Glutamatergic neuron (in vitro differentiated cells): ENCODE results near the gene VPS52. TPM values are rescaled to one million over a fixed set of nuclear protein-coding genes. Genes with fewer than 3 reads are reported as not detected.

Experiments
- DNase-seq: peaks from one replicate; pipeline ENCODE4 v3.0.0; 2022
- H3K27ac Mint-ChIP-seq: one replicate; pipeline ENCODE4 v1.8.0; 2020; ENCODE audit warnings: mild to moderate bottlenecking, mixed read lengths, inconsistent platforms; ENCODE audit not compliant: unreplicated experiment
- H3K27me3 Mint-ChIP-seq: one replicate; pipeline ENCODE4 v1.8.0; 2020; ENCODE audit warnings: mild to moderate bottlenecking, moderate library complexity, mixed read lengths, inconsistent platforms; ENCODE audit not compliant: unreplicated experiment
- H3K36me3 Mint-ChIP-seq: one replicate; pipeline ENCODE4 v1.8.0; 2020; ENCODE audit warnings: mild to moderate bottlenecking, mixed read lengths, inconsistent platforms; ENCODE audit not compliant: unreplicated experiment
- H3K4me1 Mint-ChIP-seq: one replicate; pipeline ENCODE4 v1.8.0; 2020; ENCODE audit warnings: mild to moderate bottlenecking, low read depth, mixed read lengths, inconsistent platforms; ENCODE audit not compliant: unreplicated experiment
- H3K4me3 Mint-ChIP-seq: one replicate; pipeline ENCODE4 v1.8.0; 2020; ENCODE audit warnings: mild to moderate bottlenecking, mixed read lengths, inconsistent platforms; ENCODE audit not compliant: unreplicated experiment
- H3K9me3 Mint-ChIP-seq: one replicate; pipeline ENCODE4 v1.8.0; 2020; ENCODE audit warnings: mild to moderate bottlenecking, moderate library complexity, mixed read lengths, inconsistent platforms; ENCODE audit not compliant: unreplicated experiment
- CTCF ChIP-seq: fragments of 200-600 bp; sonication (generic); IDR thresholded peaks from one replicate; pipeline ENCODE4 v1.5.0; 2021; ENCODE audit not compliant: partially characterized antibody, unreplicated experiment
- long read RNA-seq: library from polyadenylated mRNA; unstranded; transcript quantifications from one replicate; pipeline ENCODE4 v2.0.0, GENCODE V29; 2020; ENCODE audit not compliant: unreplicated experiment
- total RNA-seq: library from RNA; stranded (reverse); fragmentation: NEBNext Ultra II Directional; extraction: Animal tissue kit (Norgen Biotek cat#: 25700); gene quantifications from one replicate; pipeline ENCODE4 v1.2.1, GENCODE V29; 2021; ENCODE audit not compliant: unreplicated experiment

Gene VPS52
- total RNA-seq, result 50.9 TPM
- long read RNA-seq, partial matches to known transcripts, result 3 of 10 reads
- long read RNA-seq, other reads (novel, unspliced or antisense), result 4 of 10 reads

- Mint-ChIP-seq H3K9me3 (peaks cover 4% of the 10 kb centered on the region), H3K4me1 (peaks cover 26% of the 10 kb centered on the region), H3K27me3 (peaks cover 11% of the 10 kb centered on the region), H3K36me3 (no peaks in the 10 kb centered on the region), H3K4me3 (peak within 1 kb of the TSS; percentile 98), H3K27ac (peak within 1 kb of the TSS; percentile 100)
- peak; percentile 88 for DNase-seq
- no peak for TF ChIP-seq CTCF
Observed at GRCh38 chr6:33271468-33272274, at the start of gene VPS52, which contains the start of gene RPS18. Gene VPS52 (minus strand): TSS chr6:33271876. CDS start chr6:33271675, 201 bp downstream. Gene RPS18 (plus strand): TSS chr6:33272075. CDS start chr6:33272120, 45 bp downstream.

GRCh38 chr6:33321227-33321626, 49.6 kb upstream of the VPS52 start:
- DNase-seq, result no peak
- Mint-ChIP-seq H3K4me1 (peaks cover 22% of the 10 kb centered on the region), H3K9me3 (peaks cover 20% of the 10 kb centered on the region)

GRCh38 chr6:33320315-33321181, 48.9 kb upstream of the VPS52 start:
- H3K4me3 Mint-ChIP-seq, result peak overlapping the region; percentile 93
- peak overlapping the region; percentile 75 for H3K27ac Mint-ChIP-seq
- H3K9me3 Mint-ChIP-seq, result peaks cover 20% of the 10 kb centered on the region
- H3K36me3 Mint-ChIP-seq, result no peaks in the 10 kb centered on the region
- peaks cover 19% of the 10 kb centered on the region for H3K27me3 Mint-ChIP-seq
- peaks cover 22% of the 10 kb centered on the region for H3K4me1 Mint-ChIP-seq
- no peak for DNase-seq
- no peak for TF ChIP-seq CTCF

More at GRCh38 chr6:33321227-33321626, 49.6 kb upstream of the VPS52 start:
- no peaks in the 10 kb centered on the region for H3K36me3 Mint-ChIP-seq
- H3K4me3 Mint-ChIP-seq, result peak overlapping the region; percentile 93
- TF ChIP-seq CTCF, result no peak
- peaks cover 19% of the 10 kb centered on the region for H3K27me3 Mint-ChIP-seq
- H3K27ac Mint-ChIP-seq, result peak overlapping the region; percentile 52

GRCh38 chr6:33319939-33320314, 48.3 kb upstream of the VPS52 start:
- Mint-ChIP-seq H3K9me3 (peaks cover 20% of the 10 kb centered on the region), H3K4me3 (peak overlapping the region; percentile 25), H3K27me3 (peaks cover 19% of the 10 kb centered on the region), H3K27ac (peak overlapping the region; percentile 72), H3K4me1 (peaks cover 22% of the 10 kb centered on the region), H3K36me3 (no peaks in the 10 kb centered on the region)
- no peak for DNase-seq
- TF ChIP-seq CTCF, result no peak
